GM19351 (cell line): ENCODE measurements around the gene MAP3K8.
"Not testable (repeated sequence)": the region's sequence is repeated elsewhere in the genome, so short reads cannot be mapped to it uniquely, and the experiment has no call there.

Experiments
- ATAC-seq: cut with Tn5 transposase; IDR thresholded peaks from one replicate; pipeline ENCODE4 v1.9.1; 2021; ENCODE audit warnings: mild to moderate bottlenecking, moderate library complexity; ENCODE audit not compliant: unreplicated experiment

Gene MAP3K8

DNA sequence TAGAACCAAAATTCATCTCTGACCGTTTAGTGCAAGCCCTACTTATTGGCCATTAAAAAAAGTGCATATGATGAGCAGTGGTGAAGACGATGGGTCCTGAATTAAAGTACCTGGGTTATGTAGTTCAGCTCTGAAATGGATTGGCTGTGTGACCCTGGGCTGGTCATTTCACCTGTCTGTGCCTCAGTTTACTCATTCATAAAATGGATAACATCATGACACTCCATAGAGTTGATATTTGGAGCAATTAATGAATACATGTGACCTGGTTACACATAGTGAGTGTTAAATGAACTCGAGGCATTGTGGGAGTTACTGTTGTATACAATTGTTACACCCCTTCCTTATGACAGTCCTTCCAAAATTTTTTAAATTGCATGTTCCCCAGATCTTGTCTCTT, 9.1 kb downstream of the MAP3K8 start:
- no peak for ATAC-seq

GRCh38 chr10:30445711-30446110, 11.7 kb downstream of the MAP3K8 start:
- ATAC-seq = no peak

- ATAC-seq = no peak
Measured at GRCh38 chr10:30447125-30447799, 13.3 kb downstream of the MAP3K8 start.

GRCh38 chr10:30448092-30448491, 14.1 kb downstream of the MAP3K8 start:
- no peak for ATAC-seq

- no peak for ATAC-seq
Measured at GRCh38 chr10:30453764-30454527, 20.0 kb downstream of the MAP3K8 start.

DNA sequence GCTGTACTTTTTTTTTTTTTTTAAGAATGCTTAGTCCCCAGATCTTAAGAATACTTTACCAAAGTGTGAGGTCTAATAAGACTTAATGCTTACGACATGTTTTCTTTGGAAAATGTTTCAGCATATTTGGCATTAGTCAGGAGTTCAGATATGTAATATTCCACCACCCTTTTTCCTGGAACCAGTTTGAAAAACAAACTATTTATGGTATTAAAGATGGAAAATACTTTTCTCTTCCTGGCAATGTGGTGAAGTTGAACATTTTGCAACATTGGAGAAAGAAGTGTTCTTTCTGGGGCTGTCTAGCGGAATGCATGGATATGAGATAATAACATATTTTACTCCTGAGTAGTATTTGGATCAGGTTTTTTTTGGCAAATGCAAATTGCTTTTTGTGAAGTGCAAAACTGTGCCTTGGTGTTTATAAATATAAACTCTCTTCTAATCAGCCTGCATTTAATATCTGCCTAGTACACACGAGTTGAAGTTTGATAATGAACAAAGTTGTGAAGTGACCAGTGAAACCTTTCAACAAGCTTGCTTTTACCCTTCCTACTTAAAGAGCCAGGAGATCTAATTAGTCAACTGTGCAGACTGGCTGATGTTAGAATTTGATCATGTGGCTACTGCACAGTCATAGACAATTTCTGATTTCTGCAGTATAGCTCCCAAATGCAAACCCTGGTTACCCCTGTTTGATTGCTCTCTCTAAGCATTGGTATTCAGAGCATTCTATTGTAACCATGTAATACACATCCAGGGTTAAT, 20.9 kb downstream of the MAP3K8 start:
- no peak for ATAC-seq

DNA sequence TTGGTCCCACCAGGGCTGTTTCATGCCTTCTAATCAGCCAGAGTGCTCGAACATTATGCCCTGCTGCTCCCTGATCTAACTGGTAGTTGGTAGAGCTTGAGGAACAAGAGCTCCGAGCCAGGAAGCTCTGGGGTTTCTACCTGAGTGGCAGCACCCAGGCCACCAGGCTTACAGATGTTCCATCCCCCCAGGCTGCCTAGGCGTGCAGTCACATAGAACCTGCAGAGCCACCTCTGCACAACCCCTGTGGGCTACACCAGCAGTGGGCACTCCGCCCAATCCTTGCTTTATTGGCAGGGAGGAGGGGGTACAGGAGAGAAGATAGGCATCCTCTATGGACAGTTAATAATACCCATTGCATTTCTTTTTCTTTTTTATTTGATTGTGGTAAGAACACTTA, 21.8 kb downstream of the MAP3K8 start:
- ATAC-seq = peak; percentile 52

GRCh38 chr10:30456266-30456665, 22.3 kb downstream of the MAP3K8 start:
- peak; percentile 91 for ATAC-seq

- no peak for ATAC-seq
Measured at GRCh38 chr10:30459283-30459682, 25.3 kb downstream of the MAP3K8 start.

GRCh38 chr10:30460121-30460520, 26.1 kb downstream of the MAP3K8 start:
- no peak for ATAC-seq

DNA sequence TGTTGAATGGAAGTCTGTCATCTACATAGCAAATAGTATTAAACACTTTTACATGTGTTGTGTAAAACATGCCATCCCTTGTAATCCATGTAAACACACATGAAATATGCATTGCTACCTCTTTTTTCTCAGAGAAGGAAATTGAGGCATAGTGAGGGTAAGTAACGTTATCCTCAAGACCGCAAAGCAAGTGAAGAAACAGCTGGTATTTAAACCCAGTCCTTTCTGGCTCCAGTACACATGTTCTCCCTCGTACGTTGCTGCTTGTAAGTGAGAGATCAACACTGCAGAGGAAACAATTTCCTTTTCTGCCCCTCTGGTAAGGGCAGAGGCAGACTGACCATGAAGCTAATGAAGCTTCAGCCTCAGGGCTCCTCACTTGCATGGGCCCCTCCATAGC, 28.5 kb downstream of the MAP3K8 start:
- ATAC-seq = no peak

DNA sequence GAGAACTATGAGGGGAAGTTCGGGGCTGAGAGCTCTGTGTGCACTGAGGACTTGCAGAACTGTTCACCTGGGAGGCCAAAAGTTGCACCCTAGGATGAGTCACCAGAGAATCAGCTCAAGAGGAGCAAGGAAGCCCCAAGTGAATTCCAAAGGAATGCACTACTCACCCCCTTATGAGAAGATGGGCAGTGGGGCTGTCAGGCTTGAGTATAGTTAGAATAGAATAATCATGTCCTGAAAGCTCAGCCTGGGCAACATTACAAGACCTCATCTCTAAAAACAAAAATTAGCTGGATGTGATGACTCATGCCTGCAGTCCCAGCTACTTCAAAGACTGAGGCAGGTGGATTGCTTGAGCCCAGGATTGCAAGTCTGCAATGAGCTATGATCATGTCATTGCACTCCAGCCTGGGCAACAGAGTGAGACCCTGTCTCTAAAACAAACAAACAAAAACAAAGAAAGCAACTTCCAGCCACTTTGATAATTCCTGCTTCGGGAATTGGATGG, 30.0 kb downstream of the MAP3K8 start:
- ATAC-seq = no peak

GRCh38 chr10:30464675-30465074, 30.7 kb downstream of the MAP3K8 start:
- no peak for ATAC-seq

GRCh38 chr10:30466445-30466844, 32.5 kb downstream of the MAP3K8 start:
- no peak for ATAC-seq

DNA sequence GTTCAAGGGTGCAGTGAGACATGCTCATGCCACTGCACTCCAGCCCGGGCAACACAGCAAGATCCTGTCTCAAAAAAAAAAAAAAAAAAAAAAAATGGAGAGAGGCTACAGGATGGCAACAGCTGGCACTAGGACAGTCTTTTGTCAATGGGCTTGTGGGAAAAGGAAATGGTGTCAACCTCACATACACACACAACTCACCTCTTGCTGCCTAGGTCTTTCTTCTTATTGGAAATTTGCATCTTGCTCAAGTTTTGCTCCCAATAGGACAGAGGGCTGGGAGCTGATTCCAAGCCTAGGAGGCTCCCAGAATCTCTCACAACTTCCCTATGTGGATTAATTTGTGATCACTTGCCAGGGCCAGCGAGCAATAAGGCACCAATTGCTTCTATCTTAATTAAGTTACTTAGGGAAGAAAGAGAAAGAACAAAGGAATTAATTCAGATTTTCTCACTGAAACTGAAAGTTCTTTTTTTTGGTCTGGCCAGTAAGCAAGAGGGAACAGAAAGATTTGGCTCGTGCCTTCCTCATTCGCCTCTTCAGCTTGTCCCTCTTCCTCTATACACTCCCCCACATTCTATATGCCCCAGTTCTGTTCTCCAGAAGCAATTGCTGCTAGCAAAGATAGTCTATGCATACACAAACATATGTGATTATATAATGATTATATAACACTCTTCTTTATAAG, 33.8 kb downstream of the MAP3K8 start:
- ATAC-seq = peak; percentile 81

- ATAC-seq = no peak
Measured at GRCh38 chr10:30472414-30473155, 38.6 kb downstream of the MAP3K8 start.

DNA sequence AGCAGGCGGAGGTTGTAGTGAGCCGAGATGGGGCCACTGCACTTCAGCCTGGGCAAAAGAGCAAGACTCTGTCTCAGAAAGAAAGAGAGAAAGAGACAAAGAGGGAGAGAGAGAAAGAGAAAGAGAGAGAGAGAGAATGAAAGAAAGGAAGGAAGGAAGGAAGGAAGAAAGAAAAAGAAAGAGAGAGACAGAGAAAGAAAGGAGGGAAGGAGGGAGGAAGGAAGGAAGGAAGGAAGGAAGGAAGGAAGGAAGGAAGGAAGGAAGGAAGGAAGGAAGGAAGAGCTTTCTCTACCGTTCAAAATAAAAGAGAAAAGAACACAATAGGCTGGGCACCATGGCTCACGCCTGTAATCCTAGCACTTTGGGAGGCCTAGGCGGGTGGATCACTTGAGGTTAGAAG, 41.5 kb downstream of the MAP3K8 start:
- not testable (repeated sequence) for ATAC-seq

GRCh38 chr10:30476511-30477155, 42.6 kb downstream of the MAP3K8 start:
- ATAC-seq = no peak

DNA sequence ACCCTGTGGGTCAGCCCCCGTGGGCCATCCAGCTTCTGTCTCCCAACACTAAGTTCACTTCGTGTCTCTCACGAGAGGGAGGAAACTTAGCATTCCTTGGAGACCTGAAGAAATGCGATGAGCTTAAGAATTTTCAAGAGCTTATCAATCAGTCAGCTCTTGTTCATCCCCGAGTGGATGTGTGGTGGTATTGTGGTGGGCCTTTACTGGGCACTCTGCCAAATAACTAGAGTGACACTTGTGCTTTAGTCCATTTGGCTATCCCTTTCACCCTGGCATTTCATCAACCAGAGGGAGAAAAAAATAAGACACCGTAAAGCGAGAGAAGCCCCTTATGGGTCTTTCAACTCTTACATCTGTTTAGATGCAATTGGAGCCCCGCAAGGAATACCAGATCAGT, 45.5 kb downstream of the MAP3K8 start:
- ATAC-seq = not testable (repeated sequence)

GRCh38 chr10:30481603-30482002, 47.6 kb downstream of the MAP3K8 start:
- no peak for ATAC-seq
